ENCODE measurements around the gene MAP3K5. TPM values are rescaled to one million over a fixed set of nuclear protein-coding genes. Genes with fewer than 3 reads are reported as not detected.
A peak's percentile ranks its signal among the peaks of the same experiment; 100 is the strongest.

MAP3K5 gene
- total and polyA plus RNA-seq, 4 donors = 7.5 to 28.3 (median 22.8) TPM

GRCh38 chr6:136651982-136652381, 140.3 kb downstream of the MAP3K5 start:
- DNase-seq (peak in 2 of 3 donors; percentile 13 to 48), ATAC-seq (ENCODE audit: insufficient read depth, low FRiP score) (no peak)
- Histone ChIP-seq H3K9me3 (ENCODE audit: control insufficient read depth in 4 of 4, insufficient read depth in 3 of 4, low read length in 3 of 4) (no peaks in the 10 kb centered on the region), H3K9ac (ENCODE audit: insufficient read depth in 1 of 2, low read length in 2 of 2) (no peak overlapping the region), H3K4me3 (no peak overlapping the region), H3K4me1 (ENCODE audit: control insufficient read depth in 5 of 5, insufficient read depth in 5 of 5, low read length in 5 of 5) (peaks cover 0 to 3% (median 0%) of the 10 kb centered on the region in 5 donors), H3K27me3 (ENCODE audit: control insufficient read depth in 3 of 3, insufficient read depth in 3 of 3, low read length in 2 of 3) (no peaks in the 10 kb centered on the region), H3K36me3 (ENCODE audit: control insufficient read depth in 4 of 4, insufficient read depth in 4 of 4, low read length in 4 of 4) (peaks cover 0 to 2% (median under 1%) of the 10 kb centered on the region in 4 donors), H3K27ac (ENCODE audit: low read depth in 1 of 2, low read length in 1 of 2) (no peak overlapping the region)
- TF ChIP-seq CTCF (IDR thresholded peaks at IDR 0.05; ENCODE audit: control extremely low read depth, extremely low read depth) = no peak
- 52 to 86% methylated on average over 2 of the region's 2 CpGs for WGBS, 2 donors

- peaks cover 0 to 6% (median 2%) of the 10 kb centered on the region in 5 donors for H3K4me1 ChIP-seq (ENCODE audit: control insufficient read depth in 5 of 5, insufficient read depth in 5 of 5, low read length in 5 of 5)
- 44 to 47% methylated on average over 9 of the region's 9 CpGs for WGBS, 2 donors
Measured at GRCh38 chr6:136647363-136647852, 144.9 kb downstream of the MAP3K5 start.

GRCh38 chr6:136646377-136646776, 145.9 kb downstream of the MAP3K5 start:
- no peak for TF ChIP-seq CTCF (IDR thresholded peaks at IDR 0.05; ENCODE audit: control extremely low read depth, extremely low read depth)
- Histone ChIP-seq H3K9ac (ENCODE audit: insufficient read depth in 1 of 2, low read length in 2 of 2) (no peak overlapping the region), H3K4me1 (ENCODE audit: control insufficient read depth in 5 of 5, insufficient read depth in 5 of 5, low read length in 5 of 5) (peaks cover 0 to 6% (median 2%) of the 10 kb centered on the region in 5 donors), H3K9me3 (ENCODE audit: control insufficient read depth in 4 of 4, insufficient read depth in 3 of 4, low read length in 3 of 4) (no peaks in the 10 kb centered on the region), H3K4me3 (no peak overlapping the region), H3K36me3 (ENCODE audit: control insufficient read depth in 4 of 4, insufficient read depth in 4 of 4, low read length in 4 of 4) (peaks cover 0 to 2% (median 1%) of the 10 kb centered on the region in 4 donors), H3K27me3 (ENCODE audit: control insufficient read depth in 3 of 3, insufficient read depth in 3 of 3, low read length in 2 of 3) (no peaks in the 10 kb centered on the region), H3K27ac (ENCODE audit: low read depth in 1 of 2, low read length in 1 of 2) (peak overlapping the region in 1 of 2 donors; percentile 39)
- DNase-seq = peak in 1 of 3 donors; percentile 39
- WGBS, 2 donors = 55 to 81% methylated on average over 3 of the region's 3 CpGs
- no peak for ATAC-seq (ENCODE audit: insufficient read depth, low FRiP score)

More at GRCh38 chr6:136647363-136647852, 144.9 kb downstream of the MAP3K5 start:
- H3K9me3 ChIP-seq (ENCODE audit: control insufficient read depth in 4 of 4, insufficient read depth in 3 of 4, low read length in 3 of 4) = no peaks in the 10 kb centered on the region
- peaks cover 0 to 2% (median under 1%) of the 10 kb centered on the region in 4 donors for H3K36me3 ChIP-seq (ENCODE audit: control insufficient read depth in 4 of 4, insufficient read depth in 4 of 4, low read length in 4 of 4)
- H3K9ac ChIP-seq (ENCODE audit: insufficient read depth in 1 of 2, low read length in 2 of 2) = no peak overlapping the region
- DNase-seq = peak in 2 of 3 donors; percentile 31 to 54
- H3K27ac ChIP-seq (ENCODE audit: low read depth in 1 of 2, low read length in 1 of 2) = peak overlapping the region; percentile 38 to 86
- no peak for TF ChIP-seq CTCF (IDR thresholded peaks at IDR 0.05; ENCODE audit: control extremely low read depth, extremely low read depth)
- H3K4me3 ChIP-seq = no peak overlapping the region
- H3K27me3 ChIP-seq (ENCODE audit: control insufficient read depth in 3 of 3, insufficient read depth in 3 of 3, low read length in 2 of 3) = no peaks in the 10 kb centered on the region
- no peak for ATAC-seq (ENCODE audit: insufficient read depth, low FRiP score)

- no peak for DNase-seq
- Histone ChIP-seq H3K9me3 (ENCODE audit: control insufficient read depth in 4 of 4, insufficient read depth in 3 of 4, low read length in 3 of 4) (no peaks in the 10 kb centered on the region), H3K36me3 (ENCODE audit: control insufficient read depth in 4 of 4, insufficient read depth in 4 of 4, low read length in 4 of 4) (peaks cover 0 to 3% (median 1%) of the 10 kb centered on the region in 4 donors), H3K9ac (ENCODE audit: insufficient read depth in 1 of 2, low read length in 2 of 2) (no peak overlapping the region), H3K4me1 (ENCODE audit: control insufficient read depth in 5 of 5, insufficient read depth in 5 of 5, low read length in 5 of 5) (peaks cover 0 to 6% (median 2%) of the 10 kb centered on the region in 5 donors), H3K27ac (ENCODE audit: low read depth in 1 of 2, low read length in 1 of 2) (peak overlapping the region in 1 of 2 donors; percentile 15), H3K4me3 (no peak overlapping the region), H3K27me3 (ENCODE audit: control insufficient read depth in 3 of 3, insufficient read depth in 3 of 3, low read length in 2 of 3) (no peaks in the 10 kb centered on the region)
- 61 to 91% methylated on average over 4 of the region's 4 CpGs for WGBS, 2 donors
- no peak for ATAC-seq (ENCODE audit: insufficient read depth, low FRiP score)
- TF ChIP-seq CTCF (IDR thresholded peaks at IDR 0.05; ENCODE audit: control extremely low read depth, extremely low read depth) = no peak
Measured at GRCh38 chr6:136644597-136644952, 147.7 kb downstream of the MAP3K5 start.

Measured in lung (tissue), 12 donors.